Renal cortex interstitium (tissue), 11 donors: ENCODE data around the gene MAST2. TPM values are rescaled to one million over a fixed set of nuclear protein-coding genes. Genes with fewer than 3 reads are reported as not detected.
"Not testable (repeated sequence)": the region's sequence is repeated elsewhere in the genome, so short reads cannot be mapped to it uniquely, and the experiment has no call there.

ENCODE experiments used
- DNase-seq, 11 donors: peaks; one replicate each; pipeline ENCODE4 v3.0.0-alpha.2; 2013; ENCODE audit warnings: low read depth in 9 of 11, low spot score in 4 of 11; ENCODE audit errors: extremely low read depth in 1 of 11
- polyA plus RNA-seq, 3 donors: library from polyadenylated mRNA; unstranded; fragments of 120-200 nt; gene quantifications; one replicate each; pipeline ENCODE4 v1.2.1, GENCODE V29; 2013; ENCODE audit not compliant: insufficient read length in 3 of 3

Gene MAST2
- polyA plus RNA-seq, 3 donors, result 30.9 to 47.6 (median 34.6) TPM

DNA sequence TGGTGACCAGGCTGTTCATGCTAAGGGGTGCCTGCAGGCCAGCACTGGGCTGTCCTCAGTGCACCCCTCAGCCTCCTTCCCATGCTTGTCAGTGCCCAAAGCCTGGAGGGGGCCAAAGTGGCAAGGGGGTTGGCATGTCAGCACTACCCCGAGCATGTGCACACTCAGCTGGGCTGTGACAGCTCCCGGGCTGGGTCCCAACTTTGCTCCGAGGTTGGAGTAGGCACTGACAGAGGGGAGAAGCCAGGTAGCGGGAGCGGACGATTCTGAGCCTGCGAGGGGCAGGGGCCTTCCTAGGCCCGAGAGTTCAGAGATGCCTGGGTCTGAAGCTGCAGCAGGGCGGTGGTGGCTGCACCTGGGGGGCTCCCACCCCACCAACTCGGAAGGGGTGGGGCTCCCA lies 119.0 kb downstream of the MAST2 start:
- no peak for DNase-seq

- DNase-seq, result no peak
Measured at GRCh38 chr1:45922813-45923212, 119.4 kb downstream of the MAST2 start.

GRCh38 chr1:45923343-45923742 lies 119.9 kb downstream of the MAST2 start:
- no peak for DNase-seq

- DNase-seq, result no peak
Measured at GRCh38 chr1:45924736-45925135, 121.3 kb downstream of the MAST2 start.

- DNase-seq, result no peak
Measured at GRCh38 chr1:45925728-45926287, 122.4 kb downstream of the MAST2 start.

DNA sequence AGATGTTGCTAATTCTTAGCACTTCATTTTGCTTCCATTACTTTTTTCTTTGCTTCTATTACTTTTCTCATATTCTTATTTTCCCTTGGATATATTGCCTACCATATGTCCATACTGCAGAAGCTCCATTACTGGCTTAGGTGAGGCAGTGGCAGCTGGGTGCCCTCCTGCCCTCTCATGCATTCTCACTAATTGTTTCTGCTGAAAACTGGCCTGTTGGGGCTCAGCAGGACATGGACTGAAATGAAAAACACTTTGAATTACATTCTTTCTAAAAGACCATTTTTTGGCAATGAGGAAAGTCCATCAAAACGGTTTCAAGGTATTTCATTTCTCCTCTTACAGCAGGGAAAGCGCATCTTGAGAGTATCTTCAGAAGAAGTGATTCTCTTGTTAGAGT lies 122.9 kb downstream of the MAST2 start:
- DNase-seq, result no peak

GRCh38 chr1:45927231-45927915 lies 124.0 kb downstream of the MAST2 start:
- DNase-seq, result not testable (repeated sequence)

DNA sequence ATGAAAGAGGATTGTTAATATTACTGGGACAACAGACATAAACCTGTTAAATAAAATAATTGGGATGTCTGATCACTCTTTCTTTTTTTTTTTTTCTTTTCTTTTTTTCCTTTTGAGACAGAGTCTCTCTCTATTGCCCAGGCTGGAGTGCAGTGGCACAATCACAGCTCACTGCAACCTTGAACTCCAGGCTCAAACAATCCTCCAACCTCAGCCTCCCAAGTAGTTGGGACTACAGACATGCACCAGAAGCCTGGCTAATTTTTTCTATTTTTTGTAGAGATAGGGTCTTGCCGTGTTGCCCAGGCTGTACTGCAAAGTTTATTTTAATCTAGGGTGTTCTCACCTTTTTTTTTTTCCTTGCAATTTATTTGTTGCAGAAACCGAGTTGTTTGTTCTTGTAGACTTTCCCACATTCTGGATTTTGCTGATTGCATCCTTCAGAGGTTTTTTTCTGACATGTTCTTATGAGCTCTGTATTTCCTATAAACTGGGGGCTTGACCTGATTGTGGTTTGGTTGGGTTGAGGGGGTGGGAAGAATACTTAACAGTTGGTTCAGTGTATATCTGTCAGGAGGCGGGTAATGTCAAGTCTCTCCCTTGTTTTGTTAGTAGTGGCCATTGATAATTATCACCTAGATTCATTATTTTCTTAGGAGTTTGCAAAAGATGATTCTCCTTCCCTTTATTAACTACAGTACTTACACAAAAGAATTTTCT lies 125.2 kb downstream of the MAST2 start:
- no peak for DNase-seq

- DNase-seq, result no peak
Measured at GRCh38 chr1:45929257-45929687, 125.9 kb downstream of the MAST2 start.

DNA sequence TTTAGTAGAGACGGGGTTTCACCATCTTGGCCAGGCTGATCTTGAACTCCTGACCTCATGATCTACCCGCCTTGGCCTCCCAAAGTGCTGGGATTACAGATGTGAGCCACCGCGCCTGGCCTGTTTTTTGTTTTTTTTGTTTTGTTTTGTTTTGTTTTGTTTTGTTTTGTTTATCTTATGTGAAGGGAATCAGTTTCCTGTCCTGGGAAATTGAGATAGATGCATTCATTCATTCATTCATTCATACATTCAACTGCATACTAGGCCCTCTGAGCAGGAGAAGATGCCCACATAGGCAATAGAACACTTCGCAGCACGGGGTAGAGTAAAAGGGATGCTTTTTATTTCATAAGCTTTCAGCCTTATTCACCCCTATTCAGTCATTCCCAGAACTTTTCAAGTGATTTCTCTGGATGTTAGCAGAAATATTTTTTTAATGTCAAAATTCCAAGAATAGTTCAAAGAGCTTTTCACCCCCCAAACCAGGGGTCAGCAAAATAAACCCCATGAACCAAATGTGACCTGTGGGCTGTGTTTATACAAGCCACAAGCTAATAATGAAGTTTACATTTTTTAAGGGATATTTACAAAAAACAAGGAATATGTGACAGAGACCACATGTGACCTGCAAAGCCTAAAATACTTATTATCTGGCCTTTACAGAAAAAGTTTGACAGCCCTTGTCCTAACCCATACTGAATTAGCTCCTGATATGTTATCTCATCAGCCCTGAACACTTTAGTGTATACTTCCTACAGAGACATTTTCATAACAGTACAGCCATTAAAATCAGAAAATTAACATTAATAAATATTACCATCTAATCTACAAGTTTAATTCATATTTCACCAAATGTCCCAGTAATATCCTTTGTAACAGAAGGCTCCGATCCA lies 127.1 kb downstream of the MAST2 start:
- no peak for DNase-seq

GRCh38 chr1:45932205-45932604 lies 128.8 kb downstream of the MAST2 start:
- DNase-seq, result not testable (repeated sequence)

DNA sequence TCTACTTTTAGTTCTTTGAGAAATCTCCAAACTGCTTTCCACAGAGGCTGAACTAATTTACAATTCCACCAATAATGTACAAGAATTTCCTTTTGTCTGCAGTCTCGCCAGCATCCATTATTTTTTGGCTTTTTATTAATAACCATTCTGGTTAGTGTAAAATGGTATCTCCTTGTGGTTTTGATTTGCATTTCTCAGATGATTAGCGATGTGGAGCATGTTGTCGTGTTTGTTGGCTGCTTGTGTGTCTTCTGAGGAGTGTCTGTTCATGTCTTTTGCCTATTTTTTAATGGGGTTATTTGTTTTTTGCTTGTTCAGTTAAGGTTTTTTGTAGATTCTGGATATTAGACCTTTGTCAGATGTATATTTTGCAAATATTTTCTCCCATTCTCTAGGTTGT lies 131.5 kb downstream of the MAST2 start:
- DNase-seq, result no peak

DNA sequence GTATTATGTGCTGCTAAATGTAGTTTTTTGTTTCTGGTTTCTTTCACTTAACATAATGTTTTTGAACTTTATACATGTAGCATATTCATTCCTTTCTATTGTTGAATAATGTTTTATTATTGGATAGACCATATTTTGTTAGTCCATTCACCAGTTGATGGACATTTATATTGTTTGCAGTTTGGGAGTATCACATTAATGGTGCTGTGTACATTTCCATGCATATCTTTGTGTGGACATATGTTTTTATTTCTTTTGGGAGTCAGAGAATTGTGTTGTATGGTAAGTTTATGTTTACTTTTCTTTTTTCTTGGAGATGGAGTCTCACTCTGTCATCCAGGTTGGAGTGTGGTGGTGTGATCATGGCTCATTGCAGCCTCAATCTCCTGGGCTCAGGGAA lies 134.6 kb downstream of the MAST2 start:
- no peak for DNase-seq

DNA sequence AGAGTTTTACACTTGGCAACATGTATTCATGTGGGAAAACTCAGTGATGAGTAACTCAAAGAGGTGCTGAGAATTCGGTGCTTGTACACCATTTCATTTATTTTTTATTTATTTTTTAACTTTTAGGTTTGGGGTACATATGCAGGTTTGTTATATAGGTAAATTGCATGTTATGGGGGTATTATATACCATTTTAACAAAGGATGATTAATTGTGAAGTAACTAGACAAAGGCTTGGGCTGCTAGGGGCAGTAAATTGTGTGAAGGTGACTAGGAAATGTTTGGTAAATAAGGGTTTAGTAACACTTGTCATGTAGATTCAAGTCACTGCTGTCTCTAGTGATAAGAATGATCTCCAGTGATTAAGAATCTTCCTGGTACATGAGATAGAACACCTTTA lies 139.0 kb downstream of the MAST2 start:
- DNase-seq, result no peak

DNA sequence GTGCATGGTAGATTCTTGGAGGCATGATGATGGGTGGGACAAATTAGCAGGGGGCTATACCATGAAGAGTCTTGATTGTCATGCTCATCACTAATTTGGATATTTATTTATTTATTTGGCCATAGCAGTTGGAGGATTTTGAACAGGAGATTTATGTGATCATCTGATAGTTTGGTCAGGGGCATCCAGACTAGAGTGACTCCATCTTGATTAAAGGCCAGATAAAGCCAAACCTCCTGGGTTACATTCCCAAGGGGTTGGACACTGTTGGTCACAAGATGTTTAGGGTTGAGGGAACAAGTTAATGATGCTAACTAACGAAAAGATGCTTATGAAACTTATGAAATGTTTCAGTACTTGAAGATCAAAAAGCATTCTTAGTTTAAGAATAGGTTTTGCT lies 139.8 kb downstream of the MAST2 start:
- no peak for DNase-seq

DNA sequence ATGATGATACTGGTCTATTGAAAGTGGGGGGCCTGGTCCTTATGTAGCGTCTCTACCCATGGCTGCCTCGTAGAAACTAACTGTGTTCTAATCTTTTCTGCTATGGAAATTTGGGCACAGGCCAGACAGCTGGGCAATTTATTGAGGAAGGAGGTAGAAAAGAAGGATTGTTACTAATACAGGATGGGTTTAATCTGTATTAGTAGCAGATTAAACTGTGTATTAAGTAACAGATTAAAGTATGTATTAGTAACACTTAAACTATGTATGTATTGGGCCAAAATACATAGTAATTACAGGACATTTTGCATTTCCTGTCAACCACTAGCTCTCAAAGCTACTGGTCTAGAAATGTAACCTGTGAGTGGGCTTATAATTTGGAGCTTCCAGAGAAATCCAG lies 142.0 kb downstream of the MAST2 start:
- no peak for DNase-seq

DNA sequence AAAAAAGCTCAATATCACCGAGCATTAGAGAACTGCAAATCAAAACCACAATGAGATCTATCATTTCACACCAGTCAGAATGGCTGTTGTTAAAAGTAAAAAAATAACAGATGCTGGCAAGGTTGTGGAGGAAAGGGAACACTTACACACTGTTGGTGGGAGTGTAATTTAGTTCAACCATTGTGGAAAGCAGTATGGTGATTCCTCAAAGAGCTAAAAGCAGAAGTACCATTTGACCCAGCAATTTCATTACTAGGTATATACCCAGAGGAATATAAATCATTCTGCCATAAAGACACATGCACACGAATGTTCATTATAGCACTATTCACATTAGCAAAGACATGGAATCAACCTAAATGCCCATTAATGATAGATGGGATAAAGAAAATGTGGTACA lies 146.1 kb downstream of the MAST2 start:
- not testable (repeated sequence) for DNase-seq

GRCh38 chr1:45952072-45952471 lies 148.7 kb downstream of the MAST2 start:
- DNase-seq, result no peak
